Measurements from ENCODE around the gene POM121C.
"Not testable (repeated sequence)": the region's sequence is repeated elsewhere in the genome, so short reads cannot be mapped to it uniquely, and the experiment has no call there.

Gene POM121C

GRCh38 chr7:75374519-75375317, 111.4 kb downstream of the POM121C start:
- DNase-seq = not testable (repeated sequence)

GRCh38 chr7:75374144-75374518, 112.0 kb downstream of the POM121C start:
- not testable (repeated sequence) for DNase-seq

GRCh38 chr7:75367313-75367712, 118.8 kb downstream of the POM121C start:
- not testable (repeated sequence) for DNase-seq
